DMS153 treated with DMSO at 0.1 percent for 48 hours (cell line): ENCODE data around the gene IFT25.

ENCODE experiments used
- DNase-seq: peaks from one replicate; lab custom pipeline; 2025; ENCODE audit not compliant: unreplicated experiment; lab: John Stamatoyannopoulos, UW

IFT25 gene

DNA sequence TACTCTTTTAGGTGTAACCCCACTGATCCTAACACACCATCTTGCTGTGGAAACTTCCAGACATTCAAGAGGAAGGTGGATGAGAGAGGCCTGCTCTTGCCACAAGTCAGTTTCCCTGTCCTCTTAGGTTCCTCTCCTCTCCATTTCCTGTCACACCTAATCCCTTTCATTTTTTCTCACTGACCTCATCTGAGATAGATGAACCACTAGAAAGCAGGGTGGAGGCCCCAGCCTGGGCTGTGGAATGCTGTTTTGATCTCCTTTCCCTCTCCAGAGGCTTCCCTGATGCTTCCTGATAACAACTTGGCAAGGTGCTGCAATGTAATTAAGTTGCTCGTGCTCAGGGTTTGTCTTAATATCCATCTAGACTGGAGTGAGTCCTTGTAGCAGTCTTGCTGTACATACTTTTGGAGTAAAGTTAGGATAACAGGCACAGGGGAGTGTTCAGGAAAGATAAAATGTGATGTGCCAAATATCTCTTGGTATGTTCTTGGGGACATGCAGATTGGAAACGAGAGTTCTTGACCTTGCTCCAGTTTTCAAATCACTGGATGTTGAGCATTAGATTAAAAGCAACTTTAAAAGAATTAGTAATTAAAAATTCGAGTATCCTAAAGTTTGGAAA lies 11.8 kb upstream of the IFT25 start:
- peak; percentile 63 for DNase-seq

DNA sequence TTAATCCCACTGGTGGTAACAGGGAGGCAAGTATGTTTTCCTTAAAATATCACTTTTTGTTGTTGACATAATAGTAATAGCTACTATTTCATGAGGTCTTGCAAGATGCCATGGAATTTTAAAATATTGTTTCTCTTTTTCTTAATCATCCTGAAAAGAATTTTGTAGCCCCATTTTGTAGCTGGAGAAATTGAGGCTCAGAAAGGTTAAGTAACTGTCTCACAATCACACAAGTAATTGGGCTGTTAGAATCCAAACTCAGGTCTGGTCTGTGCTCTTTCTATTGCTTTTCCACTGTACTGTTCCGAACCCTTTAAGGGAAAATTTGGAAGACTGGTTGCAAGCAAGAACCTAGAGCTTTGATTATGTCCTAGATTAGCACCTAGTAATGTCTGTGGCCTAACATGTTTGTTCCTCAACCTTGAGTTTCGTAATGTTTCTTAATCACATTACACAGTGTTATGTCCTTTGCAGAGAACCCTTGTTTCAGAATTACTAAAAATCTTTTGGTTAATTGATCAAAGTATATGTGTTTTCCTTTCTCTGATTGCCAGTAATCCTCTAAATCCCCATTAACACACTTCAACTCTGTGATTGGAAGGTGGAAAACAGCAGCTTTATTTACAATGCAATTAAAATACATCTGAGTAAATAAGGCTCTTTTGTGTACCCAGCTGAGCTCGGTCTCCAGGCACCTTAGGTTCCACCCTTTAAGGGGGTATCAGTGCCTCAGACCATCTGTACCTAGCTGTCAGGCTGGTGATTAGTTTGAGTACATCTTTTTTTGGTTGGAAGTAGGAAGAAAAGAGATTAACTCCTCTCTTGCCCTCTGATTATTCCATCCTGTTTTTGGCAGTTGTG lies 11.0 kb upstream of the IFT25 start:
- peak; percentile 80 for DNase-seq

DNA sequence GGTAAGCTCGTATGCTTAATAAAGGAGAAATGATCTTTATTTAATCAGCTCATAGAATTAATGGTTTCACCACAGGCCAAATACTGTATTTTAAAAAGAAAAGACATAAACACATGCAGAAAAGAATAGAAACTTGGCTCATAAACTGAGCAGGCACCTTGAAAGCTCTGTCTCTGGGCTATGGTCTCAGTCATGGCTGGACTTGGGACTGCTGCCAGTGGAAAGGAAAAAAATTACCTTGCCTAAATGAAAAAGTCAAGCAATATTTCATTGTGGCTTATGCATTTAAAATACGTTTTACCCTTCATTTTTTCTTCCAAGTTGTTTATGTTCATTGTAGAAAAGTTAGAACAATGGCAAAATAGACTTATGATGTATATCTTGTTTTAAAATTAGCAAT lies 8.6 kb upstream of the IFT25 start:
- no peak for DNase-seq

DNA sequence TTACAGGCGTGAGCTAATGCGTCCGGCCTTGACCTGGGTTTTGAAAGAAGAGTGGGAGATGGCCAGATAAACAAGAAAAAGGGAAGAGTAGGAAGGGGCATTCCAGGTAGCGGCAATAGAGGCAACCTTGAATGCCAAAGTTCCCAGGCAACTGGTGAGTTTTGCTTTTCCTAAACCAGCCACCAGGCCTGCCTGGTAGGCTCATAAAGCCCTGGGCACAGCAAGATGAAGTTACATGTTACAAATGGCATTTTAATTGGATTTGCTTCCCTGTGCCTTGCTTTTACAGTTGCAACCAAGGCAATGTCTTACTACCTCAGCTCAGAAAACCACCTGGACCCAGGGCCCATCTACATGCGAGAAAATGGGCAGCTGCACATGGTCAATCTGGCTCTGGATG lies 6.2 kb upstream of the IFT25 start:
- DNase-seq, result no peak

DNA sequence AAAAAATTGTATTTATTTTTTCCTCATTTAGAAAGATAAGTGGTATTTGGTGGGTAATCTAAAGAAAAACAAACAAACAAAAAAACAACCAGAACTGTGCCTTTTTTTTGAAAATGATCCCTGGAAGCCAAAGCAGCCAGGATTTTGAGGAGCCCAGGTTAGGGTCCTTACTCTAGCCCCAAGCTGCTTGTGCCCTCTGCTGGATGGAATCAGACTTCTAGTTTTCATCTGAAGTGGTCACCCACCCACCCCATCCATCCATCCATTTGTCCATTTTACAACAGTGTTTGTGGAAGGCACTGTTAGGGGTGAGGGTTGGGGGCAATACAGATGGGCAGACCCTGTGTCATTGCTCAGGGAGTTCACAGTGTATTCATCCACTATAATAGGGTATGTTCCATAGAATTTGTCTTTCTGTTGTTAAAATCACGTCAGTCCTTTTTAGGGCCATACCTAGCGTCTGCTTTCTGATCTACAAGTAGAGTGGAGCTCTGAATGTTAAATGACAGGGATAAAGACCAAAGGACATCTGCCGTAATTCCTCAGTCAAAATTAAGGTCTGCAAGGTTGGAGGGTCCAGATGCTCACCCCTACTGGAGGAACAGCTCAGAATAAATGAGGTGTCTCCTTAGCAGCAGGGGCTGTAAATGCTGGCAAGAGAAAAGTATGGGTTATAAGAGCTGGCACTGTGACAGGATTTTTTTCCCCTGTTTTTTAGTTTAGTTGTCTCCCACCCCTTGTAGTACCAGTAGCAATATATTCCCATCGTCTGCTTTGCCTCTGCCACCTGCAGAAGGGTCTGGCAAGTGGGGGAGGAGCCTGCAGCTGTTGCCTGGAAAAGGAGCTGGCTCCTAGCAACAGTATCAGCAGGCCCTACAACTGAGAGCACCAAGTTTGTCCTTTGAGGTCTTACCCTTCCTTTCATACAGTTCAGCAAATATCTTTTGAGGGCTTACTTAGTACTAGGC lies 3.8 kb upstream of the IFT25 start:
- DNase-seq, result no peak

DNA sequence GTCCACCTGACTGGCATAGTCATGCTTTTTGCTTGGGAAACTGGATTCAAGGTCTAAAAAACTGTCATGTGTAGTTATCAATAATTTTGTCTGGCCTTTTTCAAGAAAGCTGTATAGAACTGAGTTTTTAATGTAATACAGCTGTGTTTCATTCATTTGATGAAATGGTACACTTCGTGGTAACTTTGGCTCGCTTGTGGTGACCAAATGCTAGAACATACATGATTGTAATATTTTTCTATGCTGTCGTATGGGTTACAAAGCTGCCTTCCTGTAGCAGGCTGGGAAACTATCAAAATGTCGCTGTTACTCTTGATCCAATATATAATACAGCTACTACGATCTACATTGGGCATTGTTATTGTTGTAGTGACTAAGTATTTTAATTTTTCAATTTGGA lies 2.8 kb upstream of the IFT25 start:
- DNase-seq, result no peak

DNA sequence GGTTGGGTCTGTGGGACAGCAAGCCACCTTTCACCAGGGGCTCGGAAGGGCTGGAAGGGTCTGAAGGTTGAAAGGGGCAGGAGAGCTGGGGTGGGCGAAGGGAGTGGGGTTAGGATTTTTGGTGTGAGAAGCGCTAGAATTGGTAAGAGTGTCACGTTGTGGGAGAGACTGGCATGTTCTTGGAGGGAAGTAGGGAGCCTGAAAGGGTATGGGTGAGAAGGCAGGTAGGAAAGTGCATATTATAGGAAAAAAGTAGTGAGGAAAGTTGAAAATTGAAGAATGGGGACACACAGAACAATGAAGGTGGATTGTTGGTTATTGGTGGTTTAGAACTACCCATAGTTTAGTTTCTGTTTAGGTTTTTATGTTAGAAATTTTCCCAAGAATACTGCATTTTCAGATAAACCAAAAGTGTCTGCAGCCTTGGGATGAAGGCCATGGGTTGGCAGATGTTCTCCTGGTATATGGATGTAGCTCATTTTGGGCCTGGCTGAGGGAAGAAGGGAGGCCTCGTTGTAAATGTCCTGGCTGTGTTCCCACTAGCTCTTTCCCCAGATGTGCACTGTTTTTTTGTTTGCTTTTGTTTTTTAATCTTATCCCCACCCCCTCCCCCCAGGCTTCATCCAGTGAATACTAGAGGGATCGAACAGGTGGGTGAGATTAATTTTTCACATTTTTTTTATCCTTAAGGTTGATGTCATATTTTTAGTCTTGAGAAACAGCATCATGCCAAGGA lies 1.8 kb upstream of the IFT25 start:
- DNase-seq, result no peak

DNA sequence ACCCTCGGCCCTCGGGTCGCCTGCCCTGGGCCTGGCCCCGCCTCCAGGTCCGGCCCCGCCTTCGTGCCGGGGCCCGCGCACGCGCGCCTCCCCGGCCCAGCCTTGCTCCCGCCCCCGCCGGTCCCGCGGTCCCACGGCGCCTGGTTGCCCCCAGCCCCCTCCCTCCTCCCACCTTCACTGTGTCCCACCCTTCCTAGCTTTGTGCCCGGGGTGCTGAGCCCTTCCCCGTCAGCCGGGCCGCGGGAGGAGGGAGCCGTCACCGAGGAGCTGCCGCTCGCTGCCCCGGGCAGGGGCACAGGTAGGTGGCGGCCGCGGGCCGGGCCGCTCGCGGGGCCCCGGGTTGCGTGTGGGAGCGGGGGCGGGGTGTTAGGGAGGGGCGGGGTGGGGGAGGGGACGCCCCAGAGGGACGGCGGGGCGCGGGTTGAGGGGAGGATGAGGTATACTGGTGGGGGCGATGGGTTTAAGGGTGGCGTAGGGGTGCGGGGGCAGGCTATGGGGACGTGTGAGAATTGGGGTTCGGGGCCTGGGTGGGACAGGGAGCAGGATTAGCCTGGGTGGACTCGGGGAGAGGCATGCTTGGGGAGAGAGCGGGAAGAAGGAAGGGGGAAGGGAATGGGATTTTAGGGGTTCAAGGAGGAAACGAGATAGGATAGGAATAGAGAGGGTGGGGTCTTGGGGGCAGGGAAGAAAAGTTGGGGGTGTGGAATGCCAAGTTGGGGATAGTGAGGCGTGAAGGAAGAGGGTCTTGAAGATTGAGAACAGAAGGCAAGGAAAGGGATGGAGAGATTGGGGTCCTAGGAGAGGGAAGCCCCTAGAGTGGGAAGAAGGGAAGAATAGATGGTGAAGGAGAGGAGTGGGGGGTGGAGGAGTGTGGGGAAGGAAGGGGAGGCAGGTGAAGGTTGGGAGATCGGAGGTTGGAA lies 1.0 kb upstream of the IFT25 start, which contains the start of gene LRRC42:
Gene LRRC42 (plus strand): TSS at position 99 of the 920 bp plus-strand sequence. CDS start 5,650 bp downstream, outside the sequence.
- DNase-seq, result no peak

DNA sequence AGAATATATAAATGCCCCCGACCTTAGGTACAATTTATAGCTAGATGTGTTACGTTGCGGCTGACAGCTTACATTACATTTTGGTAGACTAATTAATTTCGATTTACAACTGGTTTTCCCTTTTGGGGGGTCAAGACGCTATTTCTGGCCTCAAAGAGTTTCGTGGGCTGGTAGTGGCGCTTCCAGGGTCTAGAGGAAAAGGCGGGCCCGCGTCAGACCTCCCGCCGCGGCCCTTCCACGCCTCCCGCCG lies 391 bp downstream of the IFT25 start:
- DNase-seq, result no peak

DNA sequence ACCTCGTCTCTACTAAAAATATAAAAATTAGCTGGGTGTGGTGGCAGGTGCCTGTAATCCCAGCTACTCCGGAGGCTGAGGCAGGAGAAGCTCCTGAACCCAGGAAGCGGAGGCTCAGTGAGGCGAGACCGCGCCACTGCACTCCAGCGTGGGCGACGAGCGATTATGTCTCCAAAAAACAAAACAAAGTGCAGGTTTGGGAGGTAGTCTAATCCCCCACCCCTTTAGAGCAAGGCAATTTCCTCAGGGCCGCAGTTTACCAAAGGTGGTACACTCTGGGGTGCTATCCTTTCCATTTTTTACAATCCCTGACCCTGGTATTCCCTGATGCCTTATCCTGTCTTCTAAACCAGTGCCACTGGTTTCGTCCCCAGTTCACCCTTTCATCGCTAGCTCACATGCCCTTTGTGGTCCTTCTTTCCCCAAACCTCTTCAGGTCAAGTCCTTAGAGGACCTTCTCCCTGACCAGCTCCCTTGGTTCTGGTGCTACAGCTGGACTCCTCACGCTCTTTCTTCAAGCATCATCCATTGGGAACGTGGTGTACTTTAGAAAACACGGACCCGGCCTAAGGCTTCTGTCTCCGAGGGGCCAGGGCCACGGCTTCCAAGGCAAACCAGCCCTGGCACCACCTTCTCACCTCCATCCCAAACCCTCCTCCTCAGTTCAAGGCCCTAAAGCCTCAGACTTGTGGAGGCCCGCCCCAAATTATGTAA lies 873 bp downstream of the IFT25 start:
- no peak for DNase-seq

DNA sequence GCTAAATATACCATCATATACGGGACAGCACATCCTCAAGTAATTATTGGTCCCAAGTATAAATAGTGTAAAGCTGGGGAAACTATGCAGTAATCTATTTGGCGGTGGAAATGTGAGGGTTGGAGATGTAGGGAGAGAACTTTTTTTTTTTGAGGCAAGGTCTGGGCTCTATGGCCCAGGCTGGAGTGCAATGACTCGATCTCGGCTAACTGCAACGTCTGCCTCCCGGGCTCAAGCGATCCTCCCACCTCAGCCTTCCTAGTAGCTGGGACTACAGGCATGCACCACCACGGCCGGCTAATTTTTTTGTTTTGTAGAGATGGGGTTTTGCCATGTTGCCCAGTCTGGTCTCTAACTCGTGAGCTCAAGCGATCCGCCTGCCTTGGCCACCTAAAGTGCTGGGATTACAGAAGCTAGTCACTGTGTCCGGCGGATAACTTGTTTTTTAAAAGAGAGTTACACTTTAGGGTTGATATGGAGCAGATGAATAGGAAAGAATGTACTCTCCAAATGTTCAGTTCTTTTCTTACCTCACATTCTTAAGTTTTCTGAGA lies 1.9 kb downstream of the IFT25 start:
- no peak for DNase-seq

DNA sequence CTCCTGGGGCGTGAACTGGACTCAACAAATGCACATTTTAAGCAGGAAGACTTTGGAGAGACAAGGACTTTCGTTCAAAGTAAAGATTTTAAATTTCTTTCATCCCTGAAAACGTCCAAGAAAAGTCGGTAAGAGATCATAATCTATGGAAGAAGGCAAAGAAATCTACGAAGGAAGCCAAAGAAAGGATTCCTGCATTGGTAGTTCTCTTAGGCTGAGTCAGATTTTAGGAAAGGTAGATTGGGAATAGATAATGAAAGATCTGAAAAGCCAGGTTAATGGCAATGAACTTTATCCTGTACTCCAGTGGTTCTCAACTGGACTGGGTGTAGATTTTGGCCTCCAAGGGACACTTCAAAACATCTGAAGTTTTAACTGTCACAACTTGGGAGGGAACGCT lies 2.4 kb downstream of the IFT25 start:
- no peak for DNase-seq

DNA sequence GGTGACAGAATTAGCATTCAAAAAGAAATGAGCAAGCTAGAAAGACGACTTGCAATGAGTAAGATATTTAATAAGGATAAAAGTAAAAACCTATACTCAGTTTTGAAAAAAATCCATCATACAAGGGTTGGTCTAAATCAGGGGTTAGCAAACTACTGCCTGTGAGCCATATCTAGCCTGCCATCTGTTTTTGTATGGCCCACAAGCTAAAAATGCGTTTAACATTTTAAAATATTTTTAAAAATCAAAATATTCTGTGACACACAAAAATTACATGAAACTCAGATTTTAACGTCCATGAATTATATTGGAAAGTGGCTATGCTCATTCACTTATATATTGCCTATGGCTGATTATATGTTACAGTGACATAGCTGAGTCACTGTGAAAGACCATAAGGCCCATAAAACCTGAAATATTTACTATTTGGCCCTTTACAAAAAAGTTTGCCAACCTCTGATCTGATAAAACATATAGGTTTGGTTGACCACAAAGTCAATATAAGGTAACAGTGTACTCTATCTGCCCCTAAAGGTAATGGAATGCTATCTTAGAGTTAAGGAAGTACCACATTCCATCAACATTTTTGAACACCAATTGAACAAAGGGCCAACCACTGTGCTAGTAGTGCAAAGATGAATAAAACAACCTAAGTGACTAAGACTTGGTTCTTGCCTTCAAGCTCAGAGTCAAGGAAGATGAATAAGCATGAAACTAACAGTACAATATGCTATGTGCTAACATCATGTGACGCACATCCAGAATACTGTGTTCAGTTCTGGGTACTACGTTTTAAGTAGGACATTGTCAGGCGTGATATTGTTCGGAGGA lies 3.2 kb downstream of the IFT25 start:
- DNase-seq, result no peak

DNA sequence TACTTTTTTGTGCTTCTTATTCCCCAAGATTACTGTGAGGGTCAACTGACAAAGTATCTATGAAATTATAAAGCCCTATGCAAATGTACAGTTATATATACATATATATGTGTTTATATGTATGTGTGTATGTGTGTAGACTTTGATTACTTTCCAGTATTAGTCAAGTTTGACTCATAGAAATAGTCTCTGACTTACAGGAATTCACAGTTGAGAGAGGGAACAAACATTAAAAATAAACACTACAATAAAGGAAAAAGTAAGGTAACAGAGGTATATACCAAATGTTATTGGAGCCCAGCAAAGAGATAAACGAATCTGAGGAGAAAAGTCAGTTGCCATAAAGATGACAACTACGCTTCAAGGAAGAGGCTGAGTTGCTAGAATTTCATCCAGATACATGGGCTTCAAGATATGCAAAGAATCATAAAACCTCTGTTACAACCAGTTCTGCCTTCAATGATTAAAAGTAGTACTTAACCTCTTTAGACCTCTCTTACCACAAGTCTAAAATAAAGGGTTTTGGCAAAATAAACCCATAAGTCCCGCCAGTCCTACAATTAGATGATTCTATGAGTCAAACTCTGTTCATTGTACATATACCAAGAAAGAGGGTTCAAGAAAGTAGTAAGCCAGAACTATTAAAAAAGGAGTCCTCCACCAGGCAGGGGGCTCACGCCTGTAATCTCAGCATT lies 7.2 kb downstream of the IFT25 start:
- no peak for DNase-seq

DNA sequence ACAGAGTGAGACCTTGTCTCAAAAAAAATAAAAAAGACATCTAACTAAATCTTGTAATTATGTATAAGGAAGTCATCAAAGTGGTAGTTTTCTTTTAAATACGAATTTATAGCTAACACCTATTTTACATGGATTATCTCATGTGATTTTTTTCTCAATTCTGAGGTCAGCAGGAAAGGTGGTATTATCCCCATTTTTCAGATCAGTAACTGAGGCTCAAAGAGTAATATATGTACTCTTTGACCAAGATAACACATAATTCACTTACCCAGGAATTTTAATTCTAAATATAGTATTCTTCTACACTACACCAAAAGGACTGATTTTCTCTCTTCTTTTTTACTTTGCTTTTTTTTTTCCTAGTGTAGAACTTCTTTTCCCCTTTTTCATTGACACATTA lies 9.1 kb downstream of the IFT25 start:
- DNase-seq, result no peak

DNA sequence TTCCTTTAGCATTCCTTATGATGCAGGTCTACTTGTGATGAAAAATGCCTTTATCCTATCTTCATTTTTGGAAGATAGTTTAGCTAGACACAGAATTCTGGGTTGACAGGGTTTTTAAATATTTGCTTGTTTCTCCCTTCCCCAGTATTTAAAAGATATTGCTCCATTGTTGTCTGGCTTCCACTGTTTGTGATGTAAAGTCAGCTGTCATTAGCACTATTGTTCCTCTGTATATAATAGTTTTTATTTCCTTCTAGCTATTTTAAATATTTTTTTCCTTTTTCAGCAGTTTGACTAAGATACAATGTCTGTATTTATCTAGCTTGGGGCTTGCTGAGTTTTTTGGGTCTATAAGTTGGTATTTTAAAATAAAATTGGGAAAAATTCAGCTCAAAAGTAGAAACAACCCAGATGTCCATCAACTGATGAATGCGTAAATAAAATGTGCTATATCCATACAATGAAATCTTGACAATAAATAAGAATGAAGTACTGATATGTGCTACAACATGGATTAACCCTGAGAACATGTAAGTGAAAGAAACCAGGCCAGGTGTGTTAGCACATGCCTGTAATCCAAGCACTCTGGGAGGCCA lies 11.2 kb downstream of the IFT25 start:
- no peak for DNase-seq

DNA sequence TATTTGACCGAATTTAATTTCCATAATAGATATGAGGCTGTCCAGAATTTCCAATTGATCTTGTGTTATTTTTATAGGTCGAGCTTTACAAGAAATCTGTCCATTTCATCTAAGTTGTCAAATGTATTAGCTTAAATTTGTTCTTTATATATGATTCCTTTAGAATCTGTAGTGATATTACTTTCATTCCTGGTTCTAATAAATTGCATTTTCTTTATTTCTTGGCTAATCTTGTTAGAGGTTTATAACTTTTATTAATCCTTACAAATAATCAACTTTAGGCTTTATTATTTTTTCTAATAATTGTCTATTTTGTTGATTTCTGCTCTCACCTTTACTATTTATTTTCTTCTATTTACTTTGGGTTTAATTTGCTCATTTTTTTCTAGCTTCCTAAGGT lies 14.0 kb downstream of the IFT25 start:
- no peak for DNase-seq
